Vagina (tissue), 2 donors: ENCODE measurements around the gene NCKAP5L.

Source experiments
- POLR2AphosphoS5 ChIP-seq, 2 donors: sonication (generic); formaldehyde crosslinking; IDR thresholded peaks; one replicate each; pipeline ENCODE4 v1.9.0; 2017; ENCODE audit warnings: antibody characterized with exemption in 2 of 2, mild to moderate bottlenecking in 2 of 2, low read depth in 1 of 2; ENCODE audit not compliant: insufficient read depth in 1 of 2
- TF ChIP-seq, protein P1 (sequence below), 3 experiments: fragments of 450-650 bp in 2 of 3; fragments of 200-600 bp in 1 of 3; sonication (generic) in 1 of 3; IDR thresholded peaks; one replicate each; pipeline ENCODE4 v1.5.1; 2017 to 2019; ENCODE audit warnings: antibody characterized with exemption in 3 of 3, mild to moderate bottlenecking in 2 of 3, moderate library complexity in 2 of 3

DNA sequence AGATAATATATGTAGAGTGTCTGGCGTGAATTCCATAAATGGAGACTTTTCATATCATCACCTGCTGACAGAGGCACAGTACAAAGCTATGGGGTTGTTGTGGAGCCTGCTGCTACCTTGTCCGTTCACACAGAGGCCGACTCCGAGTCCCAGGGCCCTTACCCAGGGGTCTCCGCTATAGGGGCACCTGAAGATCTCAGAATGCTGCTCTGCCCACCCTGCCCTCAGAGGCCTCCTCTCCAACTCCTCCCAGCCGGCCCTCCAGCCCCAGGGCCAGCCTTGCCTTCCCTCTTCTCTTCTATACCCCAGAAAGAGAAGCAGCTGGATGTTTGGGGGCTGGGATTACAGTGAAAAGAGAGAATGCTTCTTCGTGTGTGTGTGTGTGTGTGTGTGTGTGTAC is 21.3 kb downstream of the NCKAP5L start:
- TF ChIP-seq POLR2AphosphoS5 (IDR thresholded peaks at IDR 0.05; ENCODE audit: insufficient read depth in 1 of 2, low read depth in 1 of 2): no peak
- TF ChIP-seq, protein P1, sequence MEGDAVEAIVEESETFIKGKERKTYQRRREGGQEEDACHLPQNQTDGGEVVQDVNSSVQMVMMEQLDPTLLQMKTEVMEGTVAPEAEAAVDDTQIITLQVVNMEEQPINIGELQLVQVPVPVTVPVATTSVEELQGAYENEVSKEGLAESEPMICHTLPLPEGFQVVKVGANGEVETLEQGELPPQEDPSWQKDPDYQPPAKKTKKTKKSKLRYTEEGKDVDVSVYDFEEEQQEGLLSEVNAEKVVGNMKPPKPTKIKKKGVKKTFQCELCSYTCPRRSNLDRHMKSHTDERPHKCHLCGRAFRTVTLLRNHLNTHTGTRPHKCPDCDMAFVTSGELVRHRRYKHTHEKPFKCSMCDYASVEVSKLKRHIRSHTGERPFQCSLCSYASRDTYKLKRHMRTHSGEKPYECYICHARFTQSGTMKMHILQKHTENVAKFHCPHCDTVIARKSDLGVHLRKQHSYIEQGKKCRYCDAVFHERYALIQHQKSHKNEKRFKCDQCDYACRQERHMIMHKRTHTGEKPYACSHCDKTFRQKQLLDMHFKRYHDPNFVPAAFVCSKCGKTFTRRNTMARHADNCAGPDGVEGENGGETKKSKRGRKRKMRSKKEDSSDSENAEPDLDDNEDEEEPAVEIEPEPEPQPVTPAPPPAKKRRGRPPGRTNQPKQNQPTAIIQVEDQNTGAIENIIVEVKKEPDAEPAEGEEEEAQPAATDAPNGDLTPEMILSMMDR (IDR thresholded peaks at IDR 0.05): no peak
